ENCODE data around the gene DOCK3. TPM values are rescaled to one million over a fixed set of nuclear protein-coding genes. Genes with fewer than 3 reads are reported as not detected.

DOCK3 gene
- total and polyA plus RNA-seq, 10 donors = 0.08 to 2.1 (median 0.44) TPM

GRCh38 chr3:51408021-51408420, 733.3 kb downstream of the DOCK3 start:
- H3K27ac ChIP-seq = no peak overlapping the region
- no peaks in the 10 kb centered on the region for H3K9me3 ChIP-seq
- H3K4me1 ChIP-seq = no peaks in the 10 kb centered on the region
- H3K4me3 ChIP-seq = no peak overlapping the region
- WGBS, 5 donors = 95 to 98% (median 97%) methylated on average over 2 of the region's 2 CpGs
- H3K27me3 ChIP-seq (replicated peaks in 1 of 7) = no peaks in the 10 kb centered on the region
- TF ChIP-seq POLR2A (IDR thresholded peaks at IDR 0.05) (no peak), POLR2AphosphoS5 (IDR thresholded peaks at IDR 0.05) (no peak), CTCF (IDR thresholded peaks at IDR 0.05 in 8 of 11, conservative IDR thresholded peaks at IDR 0.05 in 3 of 11) (no peak)
- intact Hi-C loops (cut with DNase I; ENCODE audit: low total_unique reads) = no loop called here
- no peak for DNase-seq
- H3K36me3 ChIP-seq = peaks cover 0 to 100% (median 56%) of the 10 kb centered on the region in 6 donors

- intact Hi-C loops (cut with DNase I; ENCODE audit: low total_unique reads) = no loop called here
- H3K36me3 ChIP-seq = peaks cover 0 to 100% (median 57%) of the 10 kb centered on the region in 6 donors
- no peaks in the 10 kb centered on the region for H3K9me3 ChIP-seq
- no peak overlapping the region for H3K27ac ChIP-seq
- TF ChIP-seq POLR2AphosphoS5 (IDR thresholded peaks at IDR 0.05) (no peak), CTCF (IDR thresholded peaks at IDR 0.05 in 8 of 11, conservative IDR thresholded peaks at IDR 0.05 in 3 of 11) (no peak), POLR2A (IDR thresholded peaks at IDR 0.05) (no peak)
- DNase-seq = no peak
- no peaks in the 10 kb centered on the region for H3K4me1 ChIP-seq
- 58 to 82% (median 70%) methylated on average over 2 of the region's 2 CpGs for WGBS, 5 donors
- no peaks in the 10 kb centered on the region for H3K27me3 ChIP-seq (replicated peaks in 1 of 7)
- H3K4me3 ChIP-seq = no peak overlapping the region
Observed at GRCh38 chr3:51408813-51409212, 734.1 kb downstream of the DOCK3 start.

- intact Hi-C loops (cut with DNase I; ENCODE audit: low total_unique reads) = no loop called here
- no peaks in the 10 kb centered on the region for H3K27me3 ChIP-seq (replicated peaks in 1 of 7)
- no peak for DNase-seq
Observed at GRCh38 chr3:51422211-51422610, 747.5 kb downstream of the DOCK3 start.

GRCh38 chr3:51426921-51427320, 752.2 kb downstream of the DOCK3 start:
- intact Hi-C loops (cut with DNase I; ENCODE audit: low total_unique reads) = no loop called here
- H3K9me3 ChIP-seq = no peaks in the 10 kb centered on the region
- peaks cover 0 to 100% (median 72%) of the 10 kb centered on the region in 6 donors for H3K36me3 ChIP-seq

More at GRCh38 chr3:51422211-51422610, 747.5 kb downstream of the DOCK3 start:
- Histone ChIP-seq H3K27ac (no peak overlapping the region), H3K9me3 (no peaks in the 10 kb centered on the region), H3K36me3 (peaks cover 12 to 100% (median 72%) of the 10 kb centered on the region in 6 donors), H3K4me3 (no peak overlapping the region), H3K4me1 (no peaks in the 10 kb centered on the region)
- no peak for TF ChIP-seq POLR2AphosphoS5 (IDR thresholded peaks at IDR 0.05)
- TF ChIP-seq CTCF (IDR thresholded peaks at IDR 0.05 in 8 of 11, conservative IDR thresholded peaks at IDR 0.05 in 3 of 11) = no peak
- no peak for TF ChIP-seq POLR2A (IDR thresholded peaks at IDR 0.05)
- WGBS, 5 donors = 95 to 100% (median 96%) methylated on average over 3 of the region's 3 CpGs

More at GRCh38 chr3:51426921-51427320, 752.2 kb downstream of the DOCK3 start:
- 92 to 99% (median 95%) methylated on average over 4 of the region's 4 CpGs for WGBS, 5 donors
- Histone ChIP-seq H3K27ac (no peak overlapping the region), H3K4me3 (no peak overlapping the region), H3K4me1 (no peaks in the 10 kb centered on the region), H3K27me3 (replicated peaks in 1 of 7) (no peaks in the 10 kb centered on the region)
- TF ChIP-seq POLR2A (IDR thresholded peaks at IDR 0.05) (no peak), CTCF (IDR thresholded peaks at IDR 0.05 in 8 of 11, conservative IDR thresholded peaks at IDR 0.05 in 3 of 11) (no peak), POLR2AphosphoS5 (IDR thresholded peaks at IDR 0.05) (no peak)
- DNase-seq = no peak

Measured in spleen (tissue), 11 donors.